BE2C (cell line): ENCODE data around the gene IPO9.

Experiments used
- DNase-seq: peaks from one replicate; pipeline ENCODE4 v3.0.0-alpha.2; 2020
- H3K27me3 ChIP-seq: fragments of 250-450 bp; sonication (Bioruptor Pico); 2 replicates; pipeline ENCODE4 v1.5.1; 2020; ENCODE audit warnings: mild to moderate bottlenecking
- H3K36me3 ChIP-seq: fragments of 250-450 bp; sonication (Bioruptor Pico); 2 replicates; pipeline ENCODE4 v1.5.1; 2020; ENCODE audit warnings: mild to moderate bottlenecking
- H3K4me1 ChIP-seq: fragments of 250-450 bp; sonication (Bioruptor Pico); 2 replicates; pipeline ENCODE4 v1.5.1; 2020
- H3K4me3 ChIP-seq: 2 replicates; pipeline ENCODE4 v1.5.1; 2011; ENCODE audit warnings: low read depth, low read length
- H3K9me3 ChIP-seq: fragments of 250-450 bp; sonication (Bioruptor Pico); 2 replicates; pipeline ENCODE4 v1.5.1; 2020
- TF ChIP-seq, protein P1 (sequence below): IDR thresholded peaks from 2 replicates; pipeline ENCODE4 v1.5.1; 2012; ENCODE audit warnings: mild to moderate bottlenecking, low read depth, low read length

Gene IPO9

DNA sequence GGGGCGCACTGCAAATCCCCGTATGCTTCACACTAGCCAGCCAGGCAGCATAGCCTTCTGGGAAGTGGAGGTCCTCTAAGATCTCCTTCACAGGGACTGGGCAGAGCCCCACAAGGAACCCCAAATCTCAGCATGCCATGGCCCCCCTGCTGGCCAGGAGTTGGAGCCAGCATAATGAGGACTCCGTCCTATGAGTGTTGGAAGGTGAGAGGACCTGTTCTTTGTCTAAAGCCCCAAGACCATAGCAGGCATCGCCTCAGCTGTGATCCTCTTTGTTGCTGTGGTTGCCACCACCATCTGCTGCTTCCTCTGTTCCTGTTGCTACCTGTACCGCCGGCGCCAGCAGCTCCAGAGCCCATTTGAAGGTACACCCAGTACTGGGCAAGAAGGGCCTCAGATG lies 61.3 kb downstream of the IPO9 start:
- TF ChIP-seq, protein P1, sequence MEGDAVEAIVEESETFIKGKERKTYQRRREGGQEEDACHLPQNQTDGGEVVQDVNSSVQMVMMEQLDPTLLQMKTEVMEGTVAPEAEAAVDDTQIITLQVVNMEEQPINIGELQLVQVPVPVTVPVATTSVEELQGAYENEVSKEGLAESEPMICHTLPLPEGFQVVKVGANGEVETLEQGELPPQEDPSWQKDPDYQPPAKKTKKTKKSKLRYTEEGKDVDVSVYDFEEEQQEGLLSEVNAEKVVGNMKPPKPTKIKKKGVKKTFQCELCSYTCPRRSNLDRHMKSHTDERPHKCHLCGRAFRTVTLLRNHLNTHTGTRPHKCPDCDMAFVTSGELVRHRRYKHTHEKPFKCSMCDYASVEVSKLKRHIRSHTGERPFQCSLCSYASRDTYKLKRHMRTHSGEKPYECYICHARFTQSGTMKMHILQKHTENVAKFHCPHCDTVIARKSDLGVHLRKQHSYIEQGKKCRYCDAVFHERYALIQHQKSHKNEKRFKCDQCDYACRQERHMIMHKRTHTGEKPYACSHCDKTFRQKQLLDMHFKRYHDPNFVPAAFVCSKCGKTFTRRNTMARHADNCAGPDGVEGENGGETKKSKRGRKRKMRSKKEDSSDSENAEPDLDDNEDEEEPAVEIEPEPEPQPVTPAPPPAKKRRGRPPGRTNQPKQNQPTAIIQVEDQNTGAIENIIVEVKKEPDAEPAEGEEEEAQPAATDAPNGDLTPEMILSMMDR, result no peak
- no peaks in the 10 kb centered on the region for H3K36me3 ChIP-seq
- no peaks in the 10 kb centered on the region for H3K4me1 ChIP-seq
- H3K4me3 ChIP-seq, result no peak overlapping the region
- no peak for DNase-seq
- no peaks in the 10 kb centered on the region for H3K27me3 ChIP-seq
- H3K9me3 ChIP-seq, result no peaks in the 10 kb centered on the region

DNA sequence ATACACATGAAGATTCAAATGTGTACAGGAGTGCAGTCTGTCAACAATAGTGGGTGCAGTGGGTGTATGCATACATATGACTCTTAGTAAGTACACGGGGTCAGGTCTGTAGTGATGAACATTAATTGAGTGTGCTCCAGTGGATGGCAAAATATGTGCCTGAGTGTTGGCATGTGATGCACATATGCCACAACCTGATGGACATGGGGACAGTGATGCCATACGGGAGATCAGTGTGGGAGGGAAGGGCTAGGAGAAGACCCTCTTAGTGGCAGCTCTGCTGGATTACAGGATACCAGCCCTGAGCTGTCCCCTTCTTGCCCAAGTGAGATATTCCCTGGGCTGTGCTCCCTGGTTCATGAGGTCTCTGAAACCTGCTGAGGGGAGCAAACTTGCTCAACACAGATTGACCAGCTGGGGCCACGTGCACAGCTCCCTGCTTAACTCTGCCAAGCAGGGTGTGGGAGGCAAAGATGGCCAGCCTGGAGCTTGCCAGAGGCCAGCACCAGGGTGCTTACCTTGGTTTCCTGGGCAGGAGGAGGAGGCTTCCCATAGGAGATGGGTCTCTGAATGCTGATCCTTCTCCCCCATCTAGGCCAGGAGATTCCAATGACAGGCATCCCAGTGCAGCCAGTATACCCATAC lies 62.0 kb downstream of the IPO9 start:
- DNase-seq, result no peak
- Histone ChIP-seq H3K9me3 (no peaks in the 10 kb centered on the region), H3K27me3 (no peaks in the 10 kb centered on the region), H3K36me3 (no peaks in the 10 kb centered on the region), H3K4me1 (no peaks in the 10 kb centered on the region), H3K4me3 (no peak overlapping the region)
- TF ChIP-seq, protein P1, result no peak

DNA sequence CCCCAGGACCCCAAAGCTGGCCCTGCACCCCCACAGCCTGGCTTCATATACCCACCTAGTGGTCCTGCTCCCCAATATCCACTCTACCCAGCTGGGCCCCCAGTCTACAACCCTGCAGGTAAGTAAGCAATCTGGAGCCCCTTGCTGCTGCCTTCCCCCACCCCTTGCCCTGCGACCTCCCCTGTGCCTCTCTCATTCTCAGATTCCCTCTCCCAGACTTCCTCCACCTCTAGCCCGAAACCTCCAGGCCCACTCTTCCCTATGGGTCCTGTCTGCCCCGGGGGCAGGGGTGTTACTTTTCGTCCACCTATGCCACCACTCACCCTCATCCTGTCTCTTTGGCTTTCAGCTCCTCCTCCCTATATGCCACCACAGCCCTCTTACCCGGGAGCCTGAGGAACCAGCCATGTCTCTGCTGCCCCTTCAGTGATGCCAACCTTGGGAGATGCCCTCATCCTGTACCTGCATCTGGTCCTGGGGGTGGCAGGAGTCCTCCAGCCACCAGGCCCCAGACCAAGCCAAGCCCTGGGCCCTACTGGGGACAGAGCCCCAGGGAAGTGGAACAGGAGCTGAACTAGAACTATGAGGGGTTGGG lies 62.6 kb downstream of the IPO9 start:
- no peak for DNase-seq
- H3K9me3 ChIP-seq, result no peaks in the 10 kb centered on the region
- TF ChIP-seq, protein P1, result no peak

DNA sequence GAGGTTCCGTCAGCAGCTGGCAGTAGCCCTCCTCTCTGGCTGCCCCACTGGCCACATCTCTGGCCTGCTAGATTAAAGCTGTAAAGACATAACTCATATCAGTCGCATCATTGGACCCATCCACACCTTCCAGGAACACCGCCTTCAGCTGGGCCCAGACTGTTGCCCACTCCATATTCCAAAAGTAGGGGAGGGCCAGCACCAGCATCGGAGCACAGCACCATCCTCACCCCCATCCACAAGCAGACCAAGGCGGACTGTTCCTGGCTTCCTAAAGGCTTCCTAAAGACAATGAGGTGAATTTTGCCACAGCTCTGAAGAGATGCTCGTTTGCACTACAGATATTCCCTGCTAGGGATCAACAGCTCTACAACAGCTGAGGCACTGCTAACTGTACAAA lies 63.3 kb downstream of the IPO9 start:
- no peaks in the 10 kb centered on the region for H3K27me3 ChIP-seq
- no peaks in the 10 kb centered on the region for H3K4me1 ChIP-seq
- TF ChIP-seq, protein P1, result no peak
- H3K36me3 ChIP-seq, result no peaks in the 10 kb centered on the region
- no peaks in the 10 kb centered on the region for H3K9me3 ChIP-seq
- H3K4me3 ChIP-seq, result no peak overlapping the region
- DNase-seq, result no peak

More for the DNA sequence above, 62.6 kb downstream of the IPO9 start:
- Histone ChIP-seq H3K4me3 (no peak overlapping the region), H3K36me3 (no peaks in the 10 kb centered on the region), H3K27me3 (no peaks in the 10 kb centered on the region), H3K4me1 (no peaks in the 10 kb centered on the region)

DNA sequence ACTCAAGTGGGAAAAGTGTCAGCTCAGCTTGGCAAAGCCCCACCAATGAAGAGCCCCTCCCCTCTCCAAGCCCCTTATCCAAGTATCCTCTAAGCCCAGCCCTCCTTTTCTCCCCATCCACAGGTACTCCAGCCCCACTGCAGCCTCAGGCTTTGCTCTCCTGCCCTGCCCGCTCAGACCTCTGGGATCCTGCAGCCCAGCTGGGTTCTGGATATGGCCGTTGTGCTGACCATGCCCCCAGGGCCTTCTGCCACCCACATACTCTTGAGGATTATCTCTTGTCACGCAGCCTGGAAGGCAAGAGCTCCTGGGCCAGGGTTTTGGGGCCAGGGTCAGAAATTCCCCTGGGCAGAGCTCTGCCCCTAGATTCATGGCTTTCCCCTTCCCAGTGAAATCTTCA lies 64.5 kb downstream of the IPO9 start:
- DNase-seq, result no peak
- Histone ChIP-seq H3K4me3 (no peak overlapping the region), H3K9me3 (no peaks in the 10 kb centered on the region), H3K27me3 (no peaks in the 10 kb centered on the region), H3K36me3 (no peaks in the 10 kb centered on the region), H3K4me1 (no peaks in the 10 kb centered on the region)
- TF ChIP-seq, protein P1, result no peak

DNA sequence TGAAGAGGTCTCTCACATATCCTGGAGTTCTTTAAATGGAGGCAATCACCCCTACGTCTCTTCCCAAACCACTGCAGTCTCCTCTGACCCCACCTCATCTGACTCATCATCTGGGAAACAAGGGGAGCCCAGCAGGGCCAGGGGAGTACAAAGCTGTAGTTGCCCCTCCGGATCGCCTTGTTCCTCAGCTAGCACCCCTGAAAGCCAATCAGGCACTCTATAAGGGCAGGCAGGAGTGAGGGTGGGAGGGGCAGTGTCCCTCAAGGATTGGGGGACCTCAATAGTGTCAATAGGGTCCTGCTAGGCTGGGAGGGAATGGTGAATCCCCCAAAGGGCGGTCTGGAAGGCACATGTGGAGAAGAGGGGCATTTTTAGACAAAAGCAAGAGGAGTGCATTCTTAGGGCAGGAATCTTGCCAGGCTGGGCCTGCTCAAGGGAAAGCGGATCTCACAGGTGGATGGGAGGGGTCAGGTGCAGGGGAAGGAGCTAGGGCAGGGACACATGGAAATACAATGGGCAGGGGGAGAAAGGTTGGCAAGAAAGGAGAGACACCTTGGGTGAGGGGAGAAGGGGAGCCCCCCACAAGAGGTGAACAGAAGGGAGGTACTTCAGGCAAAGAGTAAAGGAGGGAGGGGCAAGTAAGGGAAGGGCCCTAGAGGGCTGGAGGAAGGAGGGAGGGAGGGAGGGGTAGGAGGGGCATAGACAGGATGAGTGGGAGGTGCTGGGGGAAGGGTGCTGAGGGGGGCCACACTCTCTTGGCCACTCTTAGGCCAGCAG lies 65.6 kb downstream of the IPO9 start:
- DNase-seq, result no peak
- H3K4me1 ChIP-seq, result no peaks in the 10 kb centered on the region
- H3K27me3 ChIP-seq, result no peaks in the 10 kb centered on the region
- H3K4me3 ChIP-seq, result no peak overlapping the region
- H3K9me3 ChIP-seq, result no peaks in the 10 kb centered on the region
- H3K36me3 ChIP-seq, result no peaks in the 10 kb centered on the region
- TF ChIP-seq, protein P1, result no peak
